Activated naive CD4-positive, alpha-beta T cell treated with anti-CD3 and anti-CD28 coated beads, Interleukin-2, amount 50 U/mL, for 16 hours (primary cell): Measurements from ENCODE around the gene DYRK2.

Experiments
- DNase-seq: peaks from one replicate; pipeline ENCODE4 v3.0.0-alpha.2; 2020

Gene DYRK2

GRCh38 chr12:67709367-67709954, 60.9 kb downstream of the DYRK2 start:
- DNase-seq, result no peak

GRCh38 chr12:67710582-67710981, 62.0 kb downstream of the DYRK2 start:
- no peak for DNase-seq

GRCh38 chr12:67712011-67712410, 63.5 kb downstream of the DYRK2 start:
- no peak for DNase-seq

DNA sequence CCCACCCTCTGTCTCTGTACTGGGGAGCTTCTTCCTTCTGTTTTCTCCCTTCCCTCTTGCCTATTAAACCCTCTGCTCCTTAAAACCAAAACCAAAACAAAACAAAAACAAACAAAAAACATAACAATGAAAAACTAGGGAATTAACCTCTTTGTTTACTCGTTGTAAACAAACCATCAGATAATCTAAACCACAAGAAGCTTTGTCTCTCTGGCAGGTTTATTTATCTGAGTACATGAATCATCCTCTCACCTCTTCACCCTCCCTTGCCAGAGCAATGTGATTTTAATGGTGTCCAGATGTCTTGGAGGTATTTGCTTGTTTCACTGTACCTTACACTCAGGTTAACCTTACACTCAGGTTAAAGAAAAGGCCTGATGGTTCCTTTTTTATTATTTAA, 66.1 kb downstream of the DYRK2 start:
- DNase-seq, result no peak
